ENCODE data around the gene USP46.
A peak's percentile ranks its signal among the peaks of the same experiment; 100 is the strongest.

The USP46 gene

GRCh38 chr4:52643785-52644244 is 15.3 kb downstream of the USP46 start:
- peak; percentile 80 for DNase-seq
- in situ Hi-C loops (cut with HindIII; ENCODE audit: low pct_ligation_motif_present, low sequenced_read_pairs): no loop called here
- Histone ChIP-seq H3K27ac (no peak overlapping the region), H3K4me3 (ENCODE audit: low read depth, low read length) (no peak overlapping the region), H3K36me3 (replicated peaks) (no peaks in the 10 kb centered on the region), H3K27me3 (replicated peaks) (no peaks in the 10 kb centered on the region)
- no peak for TF ChIP-seq CTCF (IDR thresholded peaks at IDR 0.05; ENCODE audit: low read depth, low read length, missing control alignments)

DNA sequence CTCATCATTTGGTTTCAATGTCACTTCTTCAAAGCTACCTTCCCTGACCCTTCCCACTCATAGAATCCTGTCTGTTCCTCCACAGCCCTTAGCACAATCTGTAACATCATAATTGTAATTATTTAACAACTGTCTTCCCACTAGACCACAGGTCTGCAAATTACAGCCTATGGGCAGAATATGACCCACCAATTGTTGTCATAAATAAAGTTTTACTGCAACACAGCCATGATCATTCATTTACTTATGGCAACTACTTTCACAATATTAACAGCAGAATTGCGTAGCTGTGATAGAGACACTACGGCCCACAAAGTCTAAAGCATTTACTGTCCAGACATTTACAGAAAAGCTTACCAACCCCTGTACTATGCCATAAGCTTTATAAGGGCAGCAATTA is 15.9 kb downstream of the USP46 start:
- TF ChIP-seq CTCF (IDR thresholded peaks at IDR 0.05; ENCODE audit: low read depth, low read length, missing control alignments): no peak
- Histone ChIP-seq H3K4me3 (ENCODE audit: low read depth, low read length) (no peak overlapping the region), H3K36me3 (replicated peaks) (no peaks in the 10 kb centered on the region), H3K27me3 (replicated peaks) (no peaks in the 10 kb centered on the region), H3K27ac (no peak overlapping the region)
- DNase-seq: no peak
- in situ Hi-C loops (cut with HindIII; ENCODE audit: low pct_ligation_motif_present, low sequenced_read_pairs): no loop called here

GRCh38 chr4:52641854-52642563 is 17.1 kb downstream of the USP46 start:
- in situ Hi-C loops (cut with HindIII; ENCODE audit: low pct_ligation_motif_present, low sequenced_read_pairs): no loop called here
- DNase-seq: peak; percentile 41
- no peak for TF ChIP-seq CTCF (IDR thresholded peaks at IDR 0.05; ENCODE audit: low read depth, low read length, missing control alignments)

DNA sequence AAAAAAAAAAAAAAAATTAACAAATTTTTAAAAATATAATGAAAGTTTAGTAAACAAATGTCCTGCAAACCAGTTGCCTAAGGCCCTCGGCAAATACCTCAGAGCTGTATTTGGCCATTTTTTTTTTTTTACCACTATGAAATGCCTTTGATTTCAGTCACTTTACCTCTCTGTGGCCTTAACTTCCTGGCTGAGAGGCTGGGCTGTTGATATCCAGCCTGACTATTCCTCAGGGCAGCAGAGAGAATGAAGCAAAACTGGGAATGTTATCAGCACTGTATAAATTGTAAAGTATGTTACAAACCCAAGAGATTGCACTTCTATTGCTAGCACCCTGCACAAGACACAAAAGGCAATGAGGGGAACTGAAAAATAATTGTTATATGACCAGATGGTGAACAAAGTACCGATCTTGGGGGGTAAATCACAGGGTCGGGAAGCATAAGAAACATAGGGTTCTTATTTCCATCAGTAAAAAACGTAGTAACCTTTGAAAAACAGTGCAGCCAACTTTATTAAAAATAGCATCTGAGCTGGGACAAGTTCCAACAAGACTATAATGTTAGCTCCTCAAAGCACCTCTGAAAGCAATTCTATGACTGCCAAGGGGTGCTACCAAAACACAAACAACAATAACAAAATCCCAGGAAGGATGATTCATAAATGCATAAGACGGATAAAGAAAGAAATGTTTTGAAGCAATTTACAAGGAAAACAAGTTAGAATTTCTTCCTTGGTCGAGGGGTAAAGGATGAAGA is 18.1 kb downstream of the USP46 start:
- TF ChIP-seq CTCF (IDR thresholded peaks at IDR 0.05; ENCODE audit: low read depth, low read length, missing control alignments): no peak
- in situ Hi-C loops (cut with HindIII; ENCODE audit: low pct_ligation_motif_present, low sequenced_read_pairs): no loop called here
- Histone ChIP-seq H3K4me3 (ENCODE audit: low read depth, low read length) (no peak overlapping the region), H3K27me3 (replicated peaks) (no peaks in the 10 kb centered on the region), H3K27ac (peak overlapping the region; percentile 36), H3K36me3 (replicated peaks) (no peaks in the 10 kb centered on the region)
- DNase-seq: peak; percentile 59

More at GRCh38 chr4:52641854-52642563, 17.1 kb downstream of the USP46 start:
- Histone ChIP-seq H3K36me3 (replicated peaks) (no peaks in the 10 kb centered on the region), H3K4me3 (ENCODE audit: low read depth, low read length) (no peak overlapping the region), H3K27ac (peak overlapping the region; percentile 36), H3K27me3 (replicated peaks) (no peaks in the 10 kb centered on the region)

- no peaks in the 10 kb centered on the region for H3K27me3 ChIP-seq (replicated peaks)
- H3K36me3 ChIP-seq (replicated peaks): no peaks in the 10 kb centered on the region
- no peak for DNase-seq
- H3K4me3 ChIP-seq (ENCODE audit: low read depth, low read length): no peak overlapping the region
- in situ Hi-C loops (cut with HindIII; ENCODE audit: low pct_ligation_motif_present, low sequenced_read_pairs): no loop called here
- H3K27ac ChIP-seq: no peak overlapping the region
- no peak for TF ChIP-seq CTCF (IDR thresholded peaks at IDR 0.05; ENCODE audit: low read depth, low read length, missing control alignments)
Measured at GRCh38 chr4:52638717-52639116, 20.4 kb downstream of the USP46 start.

Data from brain microvascular endothelial cell (primary cell).